Psoas muscle (tissue), 8 donors: Measurements from ENCODE around the gene LIMA1. TPM values are rescaled to one million over a fixed set of nuclear protein-coding genes. Genes with fewer than 3 reads are reported as not detected.
A peak's percentile ranks its signal among the peaks of the same experiment; 100 is the strongest.

Experiments used
- ATAC-seq, 4 donors: fragments of 200-7000 bp; cut with Tn5 transposase; one replicate each; pipeline ENCODE4 v1.9.1; 2020; ENCODE audit warnings: moderate library complexity in 3 of 4, mild to moderate bottlenecking in 2 of 4
- DNase-seq, 2 donors: peaks; one replicate each; pipeline ENCODE4 v3.0.0-alpha.2; 2020
- H3K27ac ChIP-seq: fragments of 200-600 bp; one replicate; pipeline ENCODE4 v1.8.0; 2022
- H3K27me3 ChIP-seq, 3 donors: fragments of 200-600 bp in 1 of 3; one replicate each; pipeline versions ENCODE4 v1.6.1 to v1.8.0; 2013 to 2022; ENCODE audit warnings: low read length in 2 of 3, mild to moderate bottlenecking in 2 of 3, moderate library complexity in 1 of 3; ENCODE audit not compliant: insufficient read depth in 3 of 3
- H3K36me3 ChIP-seq, 2 donors: fragments of 200-600 bp in 1 of 2; one replicate each; pipeline versions ENCODE4 v1.6.1 to v1.8.0; 2013 to 2022; ENCODE audit warnings: low read depth in 1 of 2, mild to moderate bottlenecking in 1 of 2, moderate library complexity in 1 of 2; ENCODE audit not compliant: insufficient read depth in 1 of 2
- H3K4me1 ChIP-seq: fragments of 200-600 bp; one replicate; pipeline ENCODE4 v1.8.0; 2022
- H3K4me3 ChIP-seq: fragments of 200-600 bp; one replicate; pipeline ENCODE4 v1.8.0; 2022; ENCODE audit warnings: mild to moderate bottlenecking
- H3K9me3 ChIP-seq: fragments of 200-600 bp; one replicate; pipeline ENCODE4 v1.8.0; 2022
- WGBS, 3 donors: extraction: QIAGEN DNeasy Blood & Tissue Kit; methylation state at CpG; one replicate each; pipeline versions ENCODE4 v1.1.6 to v1.1.7; 2013; 5-methylcytosine and 5-hydroxymethylcytosine counted together
- intact Hi-C, 2 donors: fragments of 100-400 bp; cut with DNase I; formaldehyde crosslinking; loops; one replicate each; pipeline versions ENCODE4 v1.11.0 to v1.14.2; 2022
- polyA plus RNA-seq, 3 donors: library from polyadenylated mRNA; stranded (reverse); fragments of 200-250 nt; gene quantifications; one replicate each; pipeline ENCODE4 v1.2.3, GENCODE V29; 2013
- total RNA-seq, 4 donors: library from RNA; stranded (reverse); fragmentation: NEBNext Ultra II Directional in 2 of 4; extraction: Animal tissue kit (Norgen Biotek cat#: 25700) in 2 of 4; gene quantifications; one replicate each; pipeline versions ENCODE4 v1.2.1 to v1.2.4, GENCODE V29; 2021 to 2023
- TF ChIP-seq, protein P1 (sequence below): fragments of 200-600 bp; IDR thresholded peaks from one replicate; pipeline ENCODE4 v1.8.0; 2022; ENCODE audit warnings: antibody characterized with exemption
- donor health status: healthy with polysubstance abuse.
- donor health status: DM: no; HTN: no; CAD: no; lungs with moderate emphysema.
- donor health status: Bipolar disorder and iron deficiency.
- donor health status: healthy.
- donor health status: DM: yes; HTN: yes; CAD: no.
- donor health status: DM: no; HTN: no; CAD: no.
- donor health status: DM: no; HTN: no; CAD: no.
- donor health status: DM: yes; HTN: yes; CAD: no.

LIMA1 gene
- total and polyA plus RNA-seq, 7 donors: 5.6 to 25.3 (median 9.0) TPM

DNA sequence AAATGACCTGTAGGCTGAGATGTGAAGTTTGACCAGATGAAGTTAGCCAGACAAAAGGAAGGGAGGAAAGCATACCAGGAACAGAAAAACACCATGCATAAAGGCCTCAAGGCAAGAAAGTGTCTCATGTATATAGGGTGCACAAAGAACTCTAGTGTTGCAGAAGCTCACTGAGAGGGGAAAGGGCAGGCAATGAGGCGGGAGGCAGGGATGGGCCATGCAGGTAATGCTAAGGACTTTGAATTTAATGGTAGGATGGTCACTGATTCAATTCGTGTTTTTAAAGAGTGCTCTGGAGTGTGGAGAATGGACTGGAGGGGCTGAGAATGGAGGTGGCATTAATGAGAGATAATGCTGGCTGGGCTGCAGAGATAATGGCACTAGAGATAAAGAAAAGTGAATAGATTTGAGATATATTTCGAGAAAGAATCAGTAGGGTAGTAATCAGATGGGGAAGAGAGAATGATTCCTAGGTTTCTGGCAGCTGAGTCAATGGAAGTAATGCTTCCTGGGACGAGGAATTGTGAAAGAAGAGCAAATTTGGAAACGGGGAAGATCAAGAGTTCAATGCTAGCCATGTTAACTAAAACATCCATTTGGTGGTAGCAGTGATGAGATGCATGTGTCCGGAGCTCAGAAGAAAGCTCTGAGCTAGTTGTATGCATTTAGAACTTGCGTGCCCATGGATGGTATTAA lies 43.1 kb downstream of the LIMA1 start:
- no peak overlapping the region for H3K4me3 ChIP-seq
- H3K9me3 ChIP-seq: no peaks in the 10 kb centered on the region
- intact Hi-C loops: no loop called here

DNA sequence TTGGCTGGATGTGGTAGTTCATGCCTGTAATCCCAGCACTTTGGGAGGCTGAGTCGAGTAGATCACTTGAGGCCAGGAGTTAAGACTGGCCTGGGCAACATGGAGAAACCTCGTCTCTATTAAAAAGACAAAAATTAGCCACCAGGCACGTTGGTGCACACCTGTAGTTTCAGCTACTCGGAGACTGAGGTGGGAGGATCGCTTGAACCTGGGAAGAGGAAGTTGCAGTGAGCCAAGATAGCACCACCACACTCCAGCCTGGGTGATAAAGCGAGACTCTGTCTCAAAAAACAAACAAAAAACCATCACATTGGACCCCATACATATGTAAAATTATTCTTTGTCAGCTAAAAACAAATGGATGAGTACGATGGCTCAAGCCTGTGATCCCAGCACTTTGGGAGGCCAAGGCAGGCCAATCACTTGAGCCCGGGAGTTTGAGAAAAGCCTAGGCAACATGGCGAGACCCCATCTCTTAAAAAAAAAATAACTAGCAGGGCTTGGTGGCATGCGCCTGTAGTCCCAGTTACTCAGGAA lies 43.9 kb downstream of the LIMA1 start:
- Histone ChIP-seq H3K4me3 (no peak overlapping the region), H3K9me3 (no peaks in the 10 kb centered on the region), H3K27ac (peak overlapping the region; percentile 88), H3K36me3 (no peaks in the 10 kb centered on the region), H3K27me3 (no peaks in the 10 kb centered on the region), H3K4me1 (peaks cover 53% of the 10 kb centered on the region)
- TF ChIP-seq, protein P1, sequence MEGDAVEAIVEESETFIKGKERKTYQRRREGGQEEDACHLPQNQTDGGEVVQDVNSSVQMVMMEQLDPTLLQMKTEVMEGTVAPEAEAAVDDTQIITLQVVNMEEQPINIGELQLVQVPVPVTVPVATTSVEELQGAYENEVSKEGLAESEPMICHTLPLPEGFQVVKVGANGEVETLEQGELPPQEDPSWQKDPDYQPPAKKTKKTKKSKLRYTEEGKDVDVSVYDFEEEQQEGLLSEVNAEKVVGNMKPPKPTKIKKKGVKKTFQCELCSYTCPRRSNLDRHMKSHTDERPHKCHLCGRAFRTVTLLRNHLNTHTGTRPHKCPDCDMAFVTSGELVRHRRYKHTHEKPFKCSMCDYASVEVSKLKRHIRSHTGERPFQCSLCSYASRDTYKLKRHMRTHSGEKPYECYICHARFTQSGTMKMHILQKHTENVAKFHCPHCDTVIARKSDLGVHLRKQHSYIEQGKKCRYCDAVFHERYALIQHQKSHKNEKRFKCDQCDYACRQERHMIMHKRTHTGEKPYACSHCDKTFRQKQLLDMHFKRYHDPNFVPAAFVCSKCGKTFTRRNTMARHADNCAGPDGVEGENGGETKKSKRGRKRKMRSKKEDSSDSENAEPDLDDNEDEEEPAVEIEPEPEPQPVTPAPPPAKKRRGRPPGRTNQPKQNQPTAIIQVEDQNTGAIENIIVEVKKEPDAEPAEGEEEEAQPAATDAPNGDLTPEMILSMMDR: no peak
- intact Hi-C loops: no loop called here
- WGBS, 3 donors: 93 to 95% (median 94%) methylated on average over 10 of the region's 10 CpGs
- ATAC-seq (no peak), DNase-seq (no peak)

More for the DNA sequence above, 43.1 kb downstream of the LIMA1 start:
- ATAC-seq (no peak), DNase-seq (no peak)
- peaks cover 53% of the 10 kb centered on the region for H3K4me1 ChIP-seq
- TF ChIP-seq, protein P1: no peak
- WGBS, 3 donors: 86 to 93% (median 90%) methylated on average over 7 of the region's 7 CpGs
- H3K27ac ChIP-seq: peak overlapping the region; percentile 90
- no peaks in the 10 kb centered on the region for H3K27me3 ChIP-seq
- H3K36me3 ChIP-seq: no peaks in the 10 kb centered on the region

DNA sequence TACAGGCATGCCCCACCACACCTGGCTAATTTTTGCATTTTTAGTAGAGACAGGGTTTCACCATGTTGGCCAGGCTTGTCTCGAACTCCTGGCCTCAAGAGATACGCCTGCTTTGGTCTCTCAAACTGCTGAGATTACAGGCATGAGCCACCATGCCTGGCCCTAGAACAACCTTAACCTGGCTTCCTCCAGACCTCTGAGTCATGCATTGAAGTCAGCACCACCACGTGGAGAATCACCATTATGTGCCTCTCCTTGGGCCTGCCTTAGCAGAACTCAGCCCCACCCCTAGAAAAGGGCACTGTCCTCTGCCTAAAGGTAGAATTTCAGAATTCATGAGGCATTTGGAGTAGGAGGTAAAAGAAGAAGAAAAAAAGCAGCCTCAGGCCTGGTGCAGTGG lies 49.0 kb downstream of the LIMA1 start:
- ATAC-seq (peak; percentile 38 to 83 (median 62)), DNase-seq (no peak)
- Histone ChIP-seq H3K27me3 (no peaks in the 10 kb centered on the region), H3K36me3 (peaks cover 0 to 18% of the 10 kb centered on the region in 2 donors), H3K9me3 (no peaks in the 10 kb centered on the region), H3K4me1 (peaks cover 24% of the 10 kb centered on the region), H3K27ac (no peak overlapping the region), H3K4me3 (no peak overlapping the region)
- TF ChIP-seq, protein P1: no peak
- 71 to 84% (median 73%) methylated on average over 3 of the region's 3 CpGs for WGBS, 3 donors
- intact Hi-C loops: no loop called here

DNA sequence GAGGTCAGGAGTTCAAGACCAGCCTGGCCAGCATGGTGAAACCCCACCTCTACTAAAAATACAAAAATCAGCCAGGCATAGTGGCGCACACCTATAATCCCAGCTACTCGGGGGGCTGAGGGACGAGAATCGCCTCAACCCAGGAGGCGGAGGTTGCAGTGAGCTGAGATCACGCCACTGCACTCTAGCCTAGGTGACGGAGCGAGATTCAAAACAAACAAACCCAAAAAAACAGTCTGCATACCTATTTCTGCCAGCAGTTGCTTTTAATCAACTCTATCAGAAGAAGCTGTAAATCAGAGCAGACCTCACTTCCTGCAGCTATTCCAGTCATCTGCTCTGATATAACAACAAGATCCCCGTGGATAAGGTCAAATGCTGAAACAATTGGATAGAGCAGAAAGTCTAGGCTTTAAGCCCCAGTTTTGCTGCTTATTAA lies 50.5 kb downstream of the LIMA1 start:
- ATAC-seq: no peak
- Histone ChIP-seq H3K27me3 (no peaks in the 10 kb centered on the region), H3K9me3 (no peaks in the 10 kb centered on the region), H3K27ac (no peak overlapping the region), H3K36me3 (peaks cover 0 to 24% of the 10 kb centered on the region in 2 donors), H3K4me3 (no peak overlapping the region), H3K4me1 (peaks cover 20% of the 10 kb centered on the region)
- WGBS, 3 donors: 87 to 89% (median 89%) methylated on average over 9 of the region's 9 CpGs
- intact Hi-C loops: no loop called here
- TF ChIP-seq, protein P1: no peak
- no peak for DNase-seq
